BE2C (cell line): ENCODE results near the gene ECHDC3.

Experiments used
- DNase-seq: peaks from one replicate; pipeline ENCODE4 v3.0.0-alpha.2; 2020
- H3K27me3 ChIP-seq: fragments of 250-450 bp; sonication (Bioruptor Pico); 2 replicates; pipeline ENCODE4 v1.5.1; 2020; ENCODE audit warnings: mild to moderate bottlenecking
- H3K36me3 ChIP-seq: fragments of 250-450 bp; sonication (Bioruptor Pico); 2 replicates; pipeline ENCODE4 v1.5.1; 2020; ENCODE audit warnings: mild to moderate bottlenecking
- H3K4me1 ChIP-seq: fragments of 250-450 bp; sonication (Bioruptor Pico); 2 replicates; pipeline ENCODE4 v1.5.1; 2020
- H3K4me3 ChIP-seq: 2 replicates; pipeline ENCODE4 v1.5.1; 2011; ENCODE audit warnings: low read depth, low read length
- H3K9me3 ChIP-seq: fragments of 250-450 bp; sonication (Bioruptor Pico); 2 replicates; pipeline ENCODE4 v1.5.1; 2020
- TF ChIP-seq, protein P1 (sequence below): IDR thresholded peaks from 2 replicates; pipeline ENCODE4 v1.5.1; 2012; ENCODE audit warnings: mild to moderate bottlenecking, low read depth, low read length

Gene ECHDC3

DNA sequence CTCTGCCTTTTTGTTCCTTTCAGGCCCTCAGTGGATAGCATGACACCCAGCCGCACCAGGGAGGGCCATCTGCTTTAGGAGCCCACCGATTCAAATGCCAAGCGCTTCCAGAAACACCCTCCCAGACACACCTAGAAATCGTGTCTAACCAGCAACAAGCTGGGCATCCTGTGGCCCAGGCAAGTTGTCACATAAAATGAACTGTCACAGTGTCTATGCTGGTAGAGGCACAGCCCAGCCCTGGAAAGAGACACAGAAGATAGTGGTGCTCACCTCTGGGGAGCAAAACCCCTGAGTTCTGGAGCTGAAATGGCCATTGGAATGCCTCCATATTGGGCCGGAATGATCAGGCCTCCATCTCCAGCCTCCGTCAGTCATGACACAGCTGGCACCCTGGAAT is 38.9 kb downstream of the ECHDC3 start:
- Histone ChIP-seq H3K36me3 (no peaks in the 10 kb centered on the region), H3K4me1 (no peaks in the 10 kb centered on the region), H3K9me3 (no peaks in the 10 kb centered on the region), H3K27me3 (no peaks in the 10 kb centered on the region), H3K4me3 (no peak overlapping the region)
- TF ChIP-seq, protein P1, sequence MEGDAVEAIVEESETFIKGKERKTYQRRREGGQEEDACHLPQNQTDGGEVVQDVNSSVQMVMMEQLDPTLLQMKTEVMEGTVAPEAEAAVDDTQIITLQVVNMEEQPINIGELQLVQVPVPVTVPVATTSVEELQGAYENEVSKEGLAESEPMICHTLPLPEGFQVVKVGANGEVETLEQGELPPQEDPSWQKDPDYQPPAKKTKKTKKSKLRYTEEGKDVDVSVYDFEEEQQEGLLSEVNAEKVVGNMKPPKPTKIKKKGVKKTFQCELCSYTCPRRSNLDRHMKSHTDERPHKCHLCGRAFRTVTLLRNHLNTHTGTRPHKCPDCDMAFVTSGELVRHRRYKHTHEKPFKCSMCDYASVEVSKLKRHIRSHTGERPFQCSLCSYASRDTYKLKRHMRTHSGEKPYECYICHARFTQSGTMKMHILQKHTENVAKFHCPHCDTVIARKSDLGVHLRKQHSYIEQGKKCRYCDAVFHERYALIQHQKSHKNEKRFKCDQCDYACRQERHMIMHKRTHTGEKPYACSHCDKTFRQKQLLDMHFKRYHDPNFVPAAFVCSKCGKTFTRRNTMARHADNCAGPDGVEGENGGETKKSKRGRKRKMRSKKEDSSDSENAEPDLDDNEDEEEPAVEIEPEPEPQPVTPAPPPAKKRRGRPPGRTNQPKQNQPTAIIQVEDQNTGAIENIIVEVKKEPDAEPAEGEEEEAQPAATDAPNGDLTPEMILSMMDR: no peak
- no peak for DNase-seq

DNA sequence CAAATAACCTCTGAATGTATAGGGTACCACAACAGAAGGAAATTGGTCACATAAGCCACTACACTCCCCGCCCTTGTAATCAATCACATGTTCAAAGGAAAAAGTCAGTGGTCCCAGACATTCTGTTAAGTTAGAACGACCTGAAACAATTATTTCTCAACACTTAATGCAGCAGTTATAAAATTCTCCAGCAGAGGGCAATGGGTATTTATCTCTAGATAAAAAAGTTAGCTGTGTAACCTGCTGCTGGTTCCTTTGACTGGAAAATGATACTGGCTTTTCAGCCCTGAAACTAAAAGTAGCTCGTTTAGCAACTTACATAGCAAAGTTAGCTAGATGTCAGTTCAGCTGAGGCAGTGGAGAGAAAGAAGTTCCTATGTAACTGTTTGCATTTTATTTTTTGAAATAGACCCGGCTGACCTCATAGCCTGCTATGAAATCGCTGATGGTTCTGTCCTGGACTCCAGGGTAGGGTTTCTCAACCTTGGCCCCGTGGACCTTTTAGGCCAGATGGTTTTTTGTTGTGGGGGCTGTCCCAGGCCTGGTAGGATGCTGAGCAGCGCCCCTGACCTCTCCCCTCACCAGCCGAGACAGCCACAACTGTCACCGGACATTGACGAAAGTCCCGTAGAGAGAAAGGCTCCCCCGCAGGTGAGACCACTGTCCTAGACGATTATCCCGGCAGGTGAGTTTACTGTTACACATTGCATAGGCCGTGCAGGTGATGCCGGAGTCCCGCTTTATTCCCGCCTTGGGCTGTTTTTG is 40.8 kb downstream of the ECHDC3 start:
- DNase-seq: no peak

DNA sequence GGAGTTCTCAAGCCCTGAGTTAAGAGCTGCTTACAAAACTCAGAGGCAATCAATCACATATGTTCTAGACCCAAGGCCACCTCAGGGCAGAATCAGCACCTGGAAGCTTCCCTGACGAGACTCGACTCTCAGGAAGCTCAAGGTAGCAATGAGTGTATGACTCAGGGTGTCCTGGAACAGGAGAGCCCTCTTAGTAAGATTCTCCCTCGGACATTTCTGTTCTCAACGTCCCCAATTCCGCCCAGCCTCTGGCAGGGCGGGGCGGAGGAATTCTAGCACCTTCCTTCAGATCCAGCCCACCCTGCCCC is 41.3 kb downstream of the ECHDC3 start:
- Histone ChIP-seq H3K9me3 (no peaks in the 10 kb centered on the region), H3K4me1 (no peaks in the 10 kb centered on the region), H3K36me3 (no peaks in the 10 kb centered on the region), H3K4me3 (no peak overlapping the region), H3K27me3 (no peaks in the 10 kb centered on the region)
- DNase-seq: no peak
- TF ChIP-seq, protein P1: no peak

More for the DNA sequence above, 40.8 kb downstream of the ECHDC3 start:
- TF ChIP-seq, protein P1: peak; percentile 66
- H3K9me3 ChIP-seq: no peaks in the 10 kb centered on the region
- no peaks in the 10 kb centered on the region for H3K27me3 ChIP-seq
- H3K4me1 ChIP-seq: no peaks in the 10 kb centered on the region
- no peak overlapping the region for H3K4me3 ChIP-seq
- H3K36me3 ChIP-seq: no peaks in the 10 kb centered on the region

DNA sequence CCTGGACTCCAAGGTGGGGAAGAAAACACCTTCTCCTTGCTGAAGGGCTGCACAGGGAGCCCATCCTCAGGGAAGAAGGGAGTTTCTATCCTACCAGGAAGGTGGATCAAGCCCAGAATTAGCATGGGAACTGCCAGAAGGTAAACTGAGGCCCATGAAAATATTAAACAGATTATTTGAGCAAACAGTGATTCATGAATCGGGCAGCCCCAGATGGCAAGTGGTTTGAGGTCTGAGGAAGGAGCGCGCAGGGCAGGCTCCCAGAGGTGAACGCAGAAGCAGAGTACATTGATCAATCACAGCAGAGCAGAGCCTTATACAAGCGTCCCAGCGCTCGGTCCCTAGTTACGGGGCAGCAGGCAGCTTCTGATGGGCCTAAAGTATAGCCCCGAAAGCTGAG is 45.2 kb downstream of the ECHDC3 start:
- Histone ChIP-seq H3K4me3 (no peak overlapping the region), H3K27me3 (no peaks in the 10 kb centered on the region; the same call in 1 of the 2 replicates), H3K36me3 (no peaks in the 10 kb centered on the region), H3K4me1 (no peaks in the 10 kb centered on the region), H3K9me3 (no peaks in the 10 kb centered on the region)
- no peak for DNase-seq
- TF ChIP-seq, protein P1: no peak

DNA sequence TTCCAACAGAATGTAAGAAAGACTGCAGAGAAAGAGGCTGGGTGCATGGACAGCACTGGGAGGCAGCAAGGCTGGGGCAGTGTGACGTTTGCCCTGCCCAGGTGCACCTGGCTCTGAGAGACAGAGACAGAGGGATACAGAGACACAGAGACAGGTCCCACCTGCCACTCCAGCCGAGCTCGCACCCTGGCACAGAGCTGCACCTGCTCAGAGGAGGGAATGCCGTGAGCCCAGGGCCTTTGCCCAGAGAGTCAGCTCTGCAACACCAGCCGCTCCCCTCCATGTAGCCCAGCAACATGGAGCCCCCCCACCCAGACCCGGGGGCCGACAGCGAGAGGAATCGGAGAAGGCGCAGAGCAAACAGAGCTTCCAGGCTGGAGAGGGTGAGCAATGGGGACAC is 45.7 kb downstream of the ECHDC3 start:
- Histone ChIP-seq H3K9me3 (no peaks in the 10 kb centered on the region), H3K4me1 (no peaks in the 10 kb centered on the region), H3K4me3 (no peak overlapping the region), H3K27me3 (no peaks in the 10 kb centered on the region; the same call in 1 of the 2 replicates), H3K36me3 (no peaks in the 10 kb centered on the region)
- DNase-seq: no peak
- TF ChIP-seq, protein P1: no peak

DNA sequence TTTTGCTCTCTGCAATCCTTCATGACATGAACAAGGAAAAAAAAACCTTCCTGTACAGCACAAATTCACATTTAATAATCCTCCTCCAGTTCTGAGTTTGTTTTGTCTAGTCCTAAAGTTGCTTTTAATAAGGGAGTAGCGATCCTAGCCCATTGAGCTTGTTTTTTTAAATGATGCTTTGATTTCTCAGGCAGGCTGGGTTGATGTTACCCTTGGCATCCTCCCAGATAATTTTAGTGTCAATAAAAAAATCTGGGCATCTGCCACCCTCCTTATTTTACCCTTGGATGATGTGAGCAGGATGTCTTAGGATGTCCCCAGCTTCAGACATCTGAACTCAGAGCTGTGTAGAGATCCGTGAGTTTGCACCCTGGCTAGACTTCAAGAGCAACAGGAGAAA is 47.1 kb downstream of the ECHDC3 start:
- TF ChIP-seq, protein P1: no peak
- H3K27me3 ChIP-seq: no peaks in the 10 kb centered on the region; the same call in 1 of the 2 replicates

More for the DNA sequence above, 47.1 kb downstream of the ECHDC3 start:
- Histone ChIP-seq H3K9me3 (no peaks in the 10 kb centered on the region), H3K4me3 (no peak overlapping the region), H3K4me1 (no peaks in the 10 kb centered on the region), H3K36me3 (no peaks in the 10 kb centered on the region)
- no peak for DNase-seq
